ENCODE data around the gene TRNP1.

GRCh38 chr1:26972821-26973220, 20.7 kb upstream of the TRNP1 start:
- no peak for TF ChIP-seq CTCF (IDR thresholded peaks at IDR 0.05)
- TF ChIP-seq POLR2A (IDR thresholded peaks at IDR 0.05): no peak

All from Peyer's patch (tissue), 4 donors.